ENCODE data around the gene PBRM1. TPM values are rescaled to one million over a fixed set of nuclear protein-coding genes. Genes with fewer than 3 reads are reported as not detected.

The PBRM1 gene
- total and polyA plus RNA-seq, 2 donors (not counting 1 experiment from before 2014, with no cell fraction given): 37.2 to 97.3 TPM

- H4K20me1 ChIP-seq (ENCODE audit: control insufficient read depth, extremely low read depth, insufficient read depth, low read length): no peaks in the 10 kb centered on the region
- DNase-seq (ENCODE audit: low read depth in 2 of 2): no peak
- H3K4me1 ChIP-seq (ENCODE audit: control insufficient read depth, extremely low read depth, insufficient read depth, low read length): no peaks in the 10 kb centered on the region
- H3K27ac ChIP-seq (ENCODE audit: insufficient read depth, low read length): no peak overlapping the region
- H3K4me3 ChIP-seq (replicated peaks in 1 of 4; ENCODE audit: control extremely low read depth in 1 of 4, insufficient read depth in 1 of 4, low read depth in 3 of 4, low read length in 4 of 4): no peak overlapping the region
- no peaks in the 10 kb centered on the region for H3K9me3 ChIP-seq (ENCODE audit: control insufficient read depth, insufficient read depth, low read depth, low read length)
- no peaks in the 10 kb centered on the region for H3K79me2 ChIP-seq (ENCODE audit: control insufficient read depth, insufficient read depth, low read length)
- TF ChIP-seq, protein P1, sequence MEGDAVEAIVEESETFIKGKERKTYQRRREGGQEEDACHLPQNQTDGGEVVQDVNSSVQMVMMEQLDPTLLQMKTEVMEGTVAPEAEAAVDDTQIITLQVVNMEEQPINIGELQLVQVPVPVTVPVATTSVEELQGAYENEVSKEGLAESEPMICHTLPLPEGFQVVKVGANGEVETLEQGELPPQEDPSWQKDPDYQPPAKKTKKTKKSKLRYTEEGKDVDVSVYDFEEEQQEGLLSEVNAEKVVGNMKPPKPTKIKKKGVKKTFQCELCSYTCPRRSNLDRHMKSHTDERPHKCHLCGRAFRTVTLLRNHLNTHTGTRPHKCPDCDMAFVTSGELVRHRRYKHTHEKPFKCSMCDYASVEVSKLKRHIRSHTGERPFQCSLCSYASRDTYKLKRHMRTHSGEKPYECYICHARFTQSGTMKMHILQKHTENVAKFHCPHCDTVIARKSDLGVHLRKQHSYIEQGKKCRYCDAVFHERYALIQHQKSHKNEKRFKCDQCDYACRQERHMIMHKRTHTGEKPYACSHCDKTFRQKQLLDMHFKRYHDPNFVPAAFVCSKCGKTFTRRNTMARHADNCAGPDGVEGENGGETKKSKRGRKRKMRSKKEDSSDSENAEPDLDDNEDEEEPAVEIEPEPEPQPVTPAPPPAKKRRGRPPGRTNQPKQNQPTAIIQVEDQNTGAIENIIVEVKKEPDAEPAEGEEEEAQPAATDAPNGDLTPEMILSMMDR (conservative IDR thresholded peaks at IDR 0.05 in 1 of 2, IDR thresholded peaks at IDR 0.05 in 1 of 2; ENCODE audit: low read depth in 1 of 2, low read length in 2 of 2): no peak
- TF ChIP-seq EZH2 (IDR thresholded peaks at IDR 0.05; ENCODE audit: low read length, missing control alignments): no peak
- no peak overlapping the region for H3K9ac ChIP-seq (ENCODE audit: insufficient read depth, low read length)
- peaks cover under 1% of the 10 kb centered on the region for H3K36me3 ChIP-seq (ENCODE audit: control insufficient read depth, insufficient read depth, low read length)
- no peak overlapping the region for H3K4me2 ChIP-seq (ENCODE audit: extremely low read depth, insufficient read depth, low read length)
- H3K27me3 ChIP-seq (ENCODE audit: control insufficient read depth, insufficient read depth, low read length): no peaks in the 10 kb centered on the region
- H2AFZ ChIP-seq (ENCODE audit: low read length): no peak overlapping the region
Measured at GRCh38 chr3:52593103-52593502, 92.6 kb downstream of the PBRM1 start.

DNA sequence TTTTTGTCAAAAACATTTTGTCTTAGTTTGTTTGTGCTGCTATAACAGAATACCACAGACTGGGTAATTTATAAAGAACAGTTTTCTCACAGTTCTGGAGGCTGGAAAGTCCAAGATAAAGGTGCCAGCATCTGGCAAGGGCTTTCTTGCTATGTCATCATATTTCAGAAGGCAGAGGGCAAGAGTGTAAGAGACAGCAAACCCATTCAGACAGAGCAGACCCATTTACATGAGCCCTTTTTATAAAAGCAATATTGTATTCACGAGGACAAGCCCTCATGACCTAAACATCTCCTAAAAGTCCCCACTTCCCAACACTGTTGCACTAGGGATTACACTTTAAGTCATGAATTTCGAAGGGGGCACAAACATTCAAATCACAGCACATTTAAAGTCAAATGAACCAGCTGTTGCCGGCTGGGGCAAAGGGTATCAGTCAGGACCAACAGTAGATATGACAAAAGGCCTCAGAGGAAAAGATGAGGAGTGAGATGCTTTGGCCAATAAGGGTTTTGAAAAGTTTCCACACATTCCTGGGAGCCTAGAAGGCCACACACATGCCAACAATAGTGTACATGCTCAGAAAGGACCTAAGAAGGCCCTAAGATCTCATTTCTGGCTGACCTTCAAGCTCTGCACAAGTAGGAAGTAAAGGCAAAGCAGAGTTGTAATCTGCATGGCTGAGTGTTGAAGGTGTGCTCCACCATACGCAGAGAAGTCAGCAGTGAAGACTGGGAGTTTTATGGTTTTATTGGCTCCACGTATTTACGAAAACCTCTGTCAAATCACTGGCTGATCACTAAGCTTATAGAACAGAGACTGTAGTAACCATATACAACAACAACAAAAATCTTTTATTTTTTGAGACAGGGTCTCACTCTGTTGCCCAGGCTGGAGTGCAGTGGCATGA lies 111.4 kb downstream of the PBRM1 start:
- peak in 1 of 2 donors; percentile 25 for DNase-seq (ENCODE audit: low read depth in 2 of 2)
- TF ChIP-seq, protein P1 (conservative IDR thresholded peaks at IDR 0.05 in 1 of 2, IDR thresholded peaks at IDR 0.05 in 1 of 2; ENCODE audit: low read depth in 1 of 2, low read length in 2 of 2): no peak
- TF ChIP-seq EZH2 (IDR thresholded peaks at IDR 0.05; ENCODE audit: low read length, missing control alignments): no peak

GRCh38 chr3:52572221-52572620 lies 113.5 kb downstream of the PBRM1 start:
- no peaks in the 10 kb centered on the region for H4K20me1 ChIP-seq (ENCODE audit: control insufficient read depth, extremely low read depth, insufficient read depth, low read length)
- TF ChIP-seq, protein P1 (conservative IDR thresholded peaks at IDR 0.05 in 1 of 2, IDR thresholded peaks at IDR 0.05 in 1 of 2; ENCODE audit: low read depth in 1 of 2, low read length in 2 of 2): no peak
- no peak for TF ChIP-seq EZH2 (IDR thresholded peaks at IDR 0.05; ENCODE audit: low read length, missing control alignments)
- peaks cover 3% of the 10 kb centered on the region for H3K36me3 ChIP-seq (ENCODE audit: control insufficient read depth, insufficient read depth, low read length)
- H3K79me2 ChIP-seq (ENCODE audit: control insufficient read depth, insufficient read depth, low read length): no peaks in the 10 kb centered on the region
- no peak overlapping the region for H3K4me3 ChIP-seq (replicated peaks in 1 of 4; ENCODE audit: control extremely low read depth in 1 of 4, insufficient read depth in 1 of 4, low read depth in 3 of 4, low read length in 4 of 4)
- no peak overlapping the region for H2AFZ ChIP-seq (ENCODE audit: low read length)
- peaks cover 2% of the 10 kb centered on the region for H3K4me1 ChIP-seq (ENCODE audit: control insufficient read depth, extremely low read depth, insufficient read depth, low read length)
- H3K4me2 ChIP-seq (ENCODE audit: extremely low read depth, insufficient read depth, low read length): no peak overlapping the region
- no peaks in the 10 kb centered on the region for H3K9me3 ChIP-seq (ENCODE audit: control insufficient read depth, insufficient read depth, low read depth, low read length)
- no peak overlapping the region for H3K9ac ChIP-seq (ENCODE audit: insufficient read depth, low read length)
- no peak for DNase-seq (ENCODE audit: low read depth in 2 of 2)
- no peak overlapping the region for H3K27ac ChIP-seq (ENCODE audit: insufficient read depth, low read length)
- no peaks in the 10 kb centered on the region for H3K27me3 ChIP-seq (ENCODE audit: control insufficient read depth, insufficient read depth, low read length)

More for the DNA sequence above, 111.4 kb downstream of the PBRM1 start:
- peaks cover 2% of the 10 kb centered on the region for H3K4me1 ChIP-seq (ENCODE audit: control insufficient read depth, extremely low read depth, insufficient read depth, low read length)
- H3K9me3 ChIP-seq (ENCODE audit: control insufficient read depth, insufficient read depth, low read depth, low read length): no peaks in the 10 kb centered on the region
- no peak overlapping the region for H3K4me2 ChIP-seq (ENCODE audit: extremely low read depth, insufficient read depth, low read length)
- no peak overlapping the region for H2AFZ ChIP-seq (ENCODE audit: low read length)
- H3K79me2 ChIP-seq (ENCODE audit: control insufficient read depth, insufficient read depth, low read length): no peaks in the 10 kb centered on the region
- no peaks in the 10 kb centered on the region for H3K27me3 ChIP-seq (ENCODE audit: control insufficient read depth, insufficient read depth, low read length)
- no peaks in the 10 kb centered on the region for H4K20me1 ChIP-seq (ENCODE audit: control insufficient read depth, extremely low read depth, insufficient read depth, low read length)
- H3K27ac ChIP-seq (ENCODE audit: insufficient read depth, low read length): no peak overlapping the region
- peaks cover 9% of the 10 kb centered on the region for H3K36me3 ChIP-seq (ENCODE audit: control insufficient read depth, insufficient read depth, low read length)
- no peak overlapping the region for H3K4me3 ChIP-seq (replicated peaks in 1 of 4; ENCODE audit: control extremely low read depth in 1 of 4, insufficient read depth in 1 of 4, low read depth in 3 of 4, low read length in 4 of 4)
- H3K9ac ChIP-seq (ENCODE audit: insufficient read depth, low read length): no peak overlapping the region

Measured in fibroblast of lung (primary cell).